GM18861 (cell line): ENCODE results near the gene OLFM4.
"Not testable (repeated sequence)": the region's sequence is repeated elsewhere in the genome, so short reads cannot be mapped to it uniquely, and the experiment has no call there.

Source experiments
- ATAC-seq: cut with Tn5 transposase; IDR thresholded peaks from one replicate; pipeline ENCODE4 v1.9.1; 2021; ENCODE audit not compliant: unreplicated experiment

The OLFM4 gene

GRCh38 chr13:53014018-53014417, 14.6 kb upstream of the OLFM4 start:
- ATAC-seq: not testable (repeated sequence)

DNA sequence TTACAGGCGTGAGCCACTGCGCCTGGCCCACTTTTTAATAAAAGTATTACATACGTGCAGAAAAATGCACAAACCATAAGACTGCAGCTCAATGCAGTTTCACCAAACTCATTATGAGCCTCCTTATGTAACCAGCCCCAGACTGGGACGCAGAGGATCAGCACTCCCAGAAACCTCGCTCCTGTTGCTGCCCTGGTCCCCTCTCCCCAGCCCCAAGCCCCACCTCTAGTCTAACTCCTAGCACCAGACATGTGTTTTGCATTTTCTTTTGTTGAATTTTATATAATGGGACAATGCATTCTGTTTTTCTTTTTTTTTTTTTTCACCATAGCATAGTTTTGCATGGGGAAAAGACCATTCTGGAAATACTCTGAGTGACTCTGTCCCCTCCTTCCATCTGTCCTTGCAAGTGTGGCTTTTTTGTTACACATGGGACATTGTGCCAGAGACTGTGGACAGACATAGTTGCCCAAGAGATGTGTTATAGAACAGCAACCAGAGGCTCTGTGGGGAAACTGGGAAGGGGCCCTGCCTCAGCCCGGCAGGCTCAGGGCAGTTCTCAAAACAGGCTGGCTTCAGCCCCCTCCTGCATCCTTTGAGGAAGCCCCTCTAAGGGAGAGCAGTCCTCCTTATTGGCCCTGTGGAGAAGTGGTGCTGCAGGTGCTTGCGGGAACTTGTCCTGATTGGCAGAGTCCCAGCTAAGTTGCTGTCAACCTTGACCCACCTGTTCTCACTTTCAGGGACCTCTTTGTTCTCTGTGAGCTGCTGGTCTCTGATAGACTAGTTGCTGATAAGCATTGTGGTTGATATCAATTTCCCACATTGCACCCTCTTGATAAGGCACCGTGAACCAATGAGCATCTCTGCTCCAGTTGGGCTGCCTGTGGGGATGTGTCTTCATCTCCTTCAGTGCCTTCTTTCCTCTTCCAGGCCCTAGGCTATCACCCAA, 13.8 kb upstream of the OLFM4 start:
- no peak for ATAC-seq

GRCh38 chr13:53015971-53016370, 12.6 kb upstream of the OLFM4 start:
- no peak for ATAC-seq

- no peak for ATAC-seq
Observed at GRCh38 chr13:53017433-53017970, 11.1 kb upstream of the OLFM4 start.

DNA sequence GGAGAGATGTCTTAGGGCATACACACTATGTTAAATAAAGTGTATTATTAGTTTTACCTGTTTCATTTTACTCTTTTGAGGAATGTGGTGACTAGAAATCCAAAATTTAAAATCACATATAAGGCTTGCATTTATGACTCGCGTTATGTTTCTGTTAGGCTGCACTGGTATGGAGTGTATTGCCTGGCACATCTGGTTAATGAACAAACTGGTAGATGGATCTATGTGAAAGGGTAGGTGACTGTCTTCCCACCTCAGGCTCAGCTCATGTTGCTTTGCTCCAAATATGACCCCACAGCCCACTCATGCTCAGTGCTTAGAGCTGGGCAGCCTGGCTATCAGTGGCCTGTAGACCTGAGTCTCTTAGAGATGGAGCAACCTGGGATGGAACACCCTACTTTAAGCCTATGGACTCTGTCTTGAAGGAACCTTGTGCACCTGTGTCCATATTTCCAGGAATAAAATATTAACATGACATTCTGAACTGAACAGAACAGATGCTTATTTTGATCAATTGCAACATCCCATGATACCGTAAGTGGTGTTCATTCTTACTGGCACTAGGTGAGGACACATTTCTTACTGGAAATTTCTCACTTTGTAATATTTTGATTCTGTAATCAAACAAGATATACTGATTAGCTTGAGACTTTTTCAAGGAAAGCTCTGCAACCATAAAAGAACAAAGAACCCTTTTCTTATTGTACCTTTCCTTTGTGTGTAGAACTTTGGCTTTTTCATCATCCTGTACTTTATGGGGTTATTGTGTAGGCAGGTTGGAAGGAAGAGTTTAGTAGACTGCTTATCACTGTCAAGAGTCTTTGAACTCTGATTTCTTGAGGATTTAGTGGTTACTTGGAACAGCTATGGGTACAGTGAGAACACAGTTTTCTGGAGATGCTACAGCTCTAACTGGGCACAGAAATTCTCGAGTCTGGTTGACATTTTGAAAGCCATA, 9.6 kb upstream of the OLFM4 start:
- ATAC-seq: no peak

DNA sequence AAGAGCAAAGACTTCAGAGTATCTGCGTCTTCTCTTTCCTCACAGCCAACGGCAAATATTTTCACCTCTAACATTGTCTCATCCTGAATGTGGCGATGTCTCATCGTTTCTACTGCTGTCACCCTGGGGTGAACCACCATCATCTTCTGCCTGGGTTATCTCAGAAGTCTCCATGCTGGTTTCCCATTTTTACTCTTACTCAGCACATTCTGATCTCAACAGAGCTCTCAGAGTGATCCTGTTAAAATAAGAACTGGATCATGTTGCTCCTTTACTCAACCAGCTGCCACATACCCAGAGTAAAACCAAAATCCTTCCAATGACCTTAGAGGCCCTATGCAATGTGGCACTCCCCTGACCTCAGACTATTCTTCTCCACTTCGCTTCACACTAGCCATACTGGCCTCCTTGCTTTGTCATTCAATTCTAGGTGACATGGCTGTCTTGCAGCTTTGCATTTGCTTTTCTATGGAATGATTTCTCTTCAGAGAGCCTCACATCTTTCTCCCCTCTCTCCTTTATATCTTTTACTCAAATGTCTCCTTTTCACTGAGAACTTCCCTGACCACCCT, 7.8 kb upstream of the OLFM4 start:
- ATAC-seq: no peak

DNA sequence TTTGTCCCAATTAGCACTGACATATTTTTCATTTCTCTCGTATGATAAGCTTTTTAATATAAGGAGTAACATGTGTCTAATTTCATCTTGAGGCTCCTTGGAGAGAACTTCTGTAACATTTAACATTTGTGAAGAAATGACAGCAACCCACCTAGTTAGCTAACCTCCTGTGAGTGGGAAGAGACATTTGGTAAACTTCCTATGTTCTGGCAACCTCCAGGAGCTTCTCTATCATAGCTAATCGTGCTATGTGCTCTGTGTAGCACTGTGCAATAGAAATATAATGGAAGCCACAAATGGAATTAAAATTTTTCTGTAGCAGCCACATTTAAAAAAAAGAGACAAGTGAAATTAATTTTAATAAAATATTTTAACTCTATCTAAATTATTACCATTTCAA, 5.4 kb upstream of the OLFM4 start:
- ATAC-seq: no peak

- no peak for ATAC-seq
Observed at GRCh38 chr13:53028063-53028462, 550 bp upstream of the OLFM4 start.

DNA sequence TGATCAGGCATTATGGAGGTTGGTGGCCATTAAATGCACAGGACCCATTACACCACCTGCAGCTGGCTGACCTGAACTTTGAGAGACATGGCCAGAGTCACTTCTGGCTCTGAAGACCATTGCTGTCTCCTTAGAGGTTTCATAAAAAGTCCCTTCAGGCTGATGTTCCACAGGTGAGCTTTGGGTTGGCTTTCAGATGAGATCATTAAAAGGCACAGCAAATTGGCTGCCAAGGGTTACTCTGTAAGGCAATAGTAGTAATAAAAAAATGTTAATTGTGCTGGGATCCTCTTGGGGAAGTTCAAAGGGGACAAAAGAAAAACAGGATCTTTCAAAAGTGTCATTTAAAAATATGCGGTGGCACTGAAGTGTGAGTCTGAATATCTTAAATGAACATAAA, 4.2 kb downstream of the OLFM4 start:
- no peak for ATAC-seq

DNA sequence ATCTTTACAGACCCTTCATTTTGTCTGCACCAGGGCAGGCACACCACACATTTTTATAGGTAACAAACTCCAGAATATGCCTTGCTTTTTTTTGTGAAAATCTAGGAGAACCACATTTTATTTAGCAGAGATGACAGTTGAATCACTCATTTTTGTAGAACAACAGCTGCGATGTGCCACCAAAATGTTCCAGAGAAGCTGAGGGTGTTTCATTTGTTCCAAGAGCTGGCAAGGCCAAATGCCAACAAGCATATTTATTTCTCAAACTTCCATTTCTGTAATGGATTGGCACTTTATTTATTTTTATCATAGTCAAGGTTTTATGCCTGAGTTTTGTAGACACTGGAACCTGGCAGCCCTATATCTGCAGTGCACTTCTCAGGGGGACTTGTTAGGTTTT, 10.4 kb downstream of the OLFM4 start:
- no peak for ATAC-seq

- no peak for ATAC-seq
Observed at GRCh38 chr13:53041968-53042516, 13.4 kb downstream of the OLFM4 start.

DNA sequence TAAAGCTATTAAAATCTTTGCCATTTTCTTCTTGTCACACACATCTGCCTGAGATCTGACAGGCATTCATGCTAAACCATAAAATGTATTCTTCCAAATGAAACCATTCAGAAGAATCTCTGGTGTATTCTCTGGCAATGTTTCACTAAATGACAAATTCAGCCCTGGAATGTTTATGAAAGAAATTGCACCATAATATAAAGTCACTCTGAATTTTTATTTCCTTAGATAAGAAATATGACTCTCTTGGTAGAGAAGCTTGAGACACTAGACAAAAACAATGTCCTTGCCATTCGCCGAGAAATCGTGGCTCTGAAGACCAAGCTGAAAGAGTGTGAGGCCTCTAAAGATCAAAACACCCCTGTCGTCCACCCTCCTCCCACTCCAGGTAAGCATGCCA, 14.3 kb downstream of the OLFM4 start:
- ATAC-seq: no peak

- ATAC-seq: no peak
Observed at GRCh38 chr13:53043398-53043797, 14.8 kb downstream of the OLFM4 start.

DNA sequence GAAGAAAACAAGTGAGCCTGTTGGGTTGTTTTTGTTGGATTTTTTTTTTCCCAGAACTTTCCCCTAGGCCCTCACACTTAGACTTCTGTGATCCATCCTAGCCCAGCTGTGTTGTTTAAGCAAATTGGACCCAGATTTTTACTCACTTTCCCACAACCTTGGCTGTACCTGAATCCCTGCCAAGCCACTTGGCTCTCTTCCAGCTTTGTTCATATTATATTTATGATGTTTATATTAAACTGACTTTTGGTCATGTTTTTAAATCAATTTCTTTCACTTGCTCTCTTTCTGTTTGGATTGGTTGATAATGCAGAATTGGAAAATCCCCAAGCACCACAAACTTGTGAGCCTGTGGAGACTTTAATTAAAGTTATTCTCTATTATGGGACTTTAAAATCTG, 16.6 kb downstream of the OLFM4 start:
- ATAC-seq: no peak

- no peak for ATAC-seq
Observed at GRCh38 chr13:53048880-53049279, 20.3 kb downstream of the OLFM4 start.

- no peak for ATAC-seq
Observed at GRCh38 chr13:53050151-53050550, 21.5 kb downstream of the OLFM4 start.

- ATAC-seq: no peak
Observed at GRCh38 chr13:53052675-53053074, 24.1 kb downstream of the OLFM4 start.

- no peak for ATAC-seq
Observed at GRCh38 chr13:53054569-53054968, 26.0 kb downstream of the OLFM4 start.

DNA sequence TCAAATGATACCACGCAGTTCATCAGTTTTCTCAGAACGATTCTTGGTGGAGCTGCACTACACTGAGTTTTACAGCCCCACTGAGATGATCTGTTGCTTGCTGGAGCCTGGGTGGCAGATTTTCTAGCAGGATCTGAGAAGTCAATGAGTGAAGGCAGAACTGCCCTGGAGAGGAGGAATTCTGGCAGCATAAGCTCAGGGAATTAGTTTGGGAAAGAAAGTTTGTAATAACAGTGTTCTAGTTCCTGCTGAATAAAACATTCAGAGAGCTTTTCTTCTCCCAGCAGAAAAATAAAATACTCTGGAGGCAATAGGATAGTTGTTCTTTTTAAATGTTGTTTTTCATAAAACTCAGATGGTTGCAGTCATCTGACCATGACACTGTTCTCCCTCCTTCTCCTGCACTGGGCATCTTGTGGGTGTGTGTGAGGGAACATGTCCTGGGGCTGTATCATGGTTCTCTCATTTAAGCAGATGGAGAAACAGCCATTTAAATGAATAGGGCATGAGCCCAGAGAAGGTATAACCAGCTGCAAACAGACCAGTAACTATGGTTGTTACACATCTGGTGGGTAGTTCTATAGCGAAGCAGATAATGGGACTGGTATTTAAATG, 29.6 kb downstream of the OLFM4 start:
- no peak for ATAC-seq

DNA sequence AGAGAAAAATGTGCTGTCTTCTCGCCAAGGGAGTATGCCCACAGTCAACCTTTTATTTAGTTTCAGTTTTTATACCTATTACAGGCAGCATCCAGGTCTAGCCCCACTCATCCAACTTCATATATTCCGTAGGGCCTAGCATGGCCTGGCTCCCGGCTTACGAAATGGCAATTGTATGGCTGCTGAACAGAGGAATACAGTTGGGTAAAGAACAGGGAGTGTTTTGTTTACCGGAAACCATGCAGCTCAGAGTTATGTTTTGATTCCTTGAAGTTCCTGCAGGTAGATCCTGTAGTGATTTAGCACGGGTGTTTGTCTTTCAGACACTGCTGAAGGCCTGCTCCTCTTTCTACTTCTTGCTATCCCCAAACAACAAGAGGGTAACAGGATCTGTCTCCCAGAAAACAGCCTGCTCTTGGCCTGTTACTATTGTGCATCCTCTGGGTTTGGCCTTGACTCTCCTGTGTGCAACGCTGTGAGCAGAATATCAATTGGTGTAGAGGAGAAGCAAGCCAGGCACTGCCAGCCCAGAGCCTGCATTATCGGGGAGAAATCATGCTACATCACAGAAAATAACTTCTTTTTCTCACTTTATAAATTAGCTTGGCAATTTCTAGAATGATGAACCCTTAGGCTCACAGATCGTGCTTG, 32.4 kb downstream of the OLFM4 start:
- no peak for ATAC-seq
